Bronchial epithelial cell (primary cell): ENCODE measurements around the gene HAVCR2. TPM values are rescaled to one million over a fixed set of nuclear protein-coding genes. Genes with fewer than 3 reads are reported as not detected.

Source experiments
- DNase-seq: peaks from one replicate; pipeline ENCODE4 v3.0.0-alpha.2; 2010; ENCODE audit warnings: low read depth
- FAIRE-seq: peaks from 2 replicates; lab custom pipeline; 2011; peaks lifted over from hg19 to GRCh38; lab: Jason Lieb, UNC
- H3K27me3 ChIP-seq: 2 replicates; pipeline ENCODE4 v1.5.1; 2011; ENCODE audit warnings: low read length; ENCODE audit not compliant: control insufficient read depth, insufficient read depth
- H3K36me3 ChIP-seq: 2 replicates; pipeline ENCODE4 v1.5.1; 2011; ENCODE audit warnings: low read length; ENCODE audit not compliant: control insufficient read depth, insufficient read depth
- H3K4me3 ChIP-seq: 2 replicates; pipeline ENCODE4 v1.5.1; 2011; ENCODE audit warnings: mild to moderate bottlenecking, low read depth, low read length, control low read depth
- total RNA-seq: library from RNA; depleted of rRNA; stranded (reverse); fragments of >200 nt; gene quantifications from 2 replicates; pipeline ENCODE4 v1.2.1, GENCODE V29; 2014
- TF ChIP-seq, protein P1 (sequence below): IDR thresholded peaks from 2 replicates; pipeline ENCODE4 v1.5.1; 2011; ENCODE audit warnings: mild to moderate bottlenecking, moderate library complexity, low read length, control low read depth, inconsistent platforms; ENCODE audit not compliant: insufficient read depth, severe bottlenecking

HAVCR2 gene
- total RNA-seq, 1 donor from 2014 or later, result 0.53 TPM

DNA sequence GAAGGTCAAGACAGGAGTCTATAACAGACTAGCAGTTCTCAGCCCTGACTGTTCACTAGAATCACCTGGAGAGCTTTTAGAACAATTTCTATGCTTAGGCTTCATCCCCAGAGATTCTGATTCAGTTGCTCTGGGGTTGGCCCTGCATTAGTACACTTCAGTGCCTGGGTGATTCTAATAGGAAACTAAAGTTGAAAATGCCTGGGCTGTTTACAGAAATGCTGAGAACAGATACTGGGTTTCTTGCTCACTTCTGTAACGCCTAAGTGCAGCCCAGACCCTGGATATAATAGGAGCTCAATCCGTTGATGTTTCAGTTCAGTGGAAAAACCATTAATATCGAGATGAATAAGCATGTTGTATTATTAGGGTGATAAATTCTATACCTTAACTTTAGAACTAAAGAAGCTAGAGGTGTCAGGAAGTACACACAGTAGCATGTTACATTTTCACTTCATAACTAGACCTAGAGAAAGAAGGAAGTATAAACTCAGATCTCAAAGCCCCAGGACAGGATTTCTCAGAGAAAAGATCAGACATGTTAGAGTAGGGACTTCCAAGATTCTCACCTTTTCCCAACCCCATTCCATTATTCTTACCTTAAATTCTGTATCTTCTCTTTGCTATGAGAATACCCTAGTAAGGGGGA, 20.4 kb downstream of the HAVCR2 start:
- TF ChIP-seq, protein P1, sequence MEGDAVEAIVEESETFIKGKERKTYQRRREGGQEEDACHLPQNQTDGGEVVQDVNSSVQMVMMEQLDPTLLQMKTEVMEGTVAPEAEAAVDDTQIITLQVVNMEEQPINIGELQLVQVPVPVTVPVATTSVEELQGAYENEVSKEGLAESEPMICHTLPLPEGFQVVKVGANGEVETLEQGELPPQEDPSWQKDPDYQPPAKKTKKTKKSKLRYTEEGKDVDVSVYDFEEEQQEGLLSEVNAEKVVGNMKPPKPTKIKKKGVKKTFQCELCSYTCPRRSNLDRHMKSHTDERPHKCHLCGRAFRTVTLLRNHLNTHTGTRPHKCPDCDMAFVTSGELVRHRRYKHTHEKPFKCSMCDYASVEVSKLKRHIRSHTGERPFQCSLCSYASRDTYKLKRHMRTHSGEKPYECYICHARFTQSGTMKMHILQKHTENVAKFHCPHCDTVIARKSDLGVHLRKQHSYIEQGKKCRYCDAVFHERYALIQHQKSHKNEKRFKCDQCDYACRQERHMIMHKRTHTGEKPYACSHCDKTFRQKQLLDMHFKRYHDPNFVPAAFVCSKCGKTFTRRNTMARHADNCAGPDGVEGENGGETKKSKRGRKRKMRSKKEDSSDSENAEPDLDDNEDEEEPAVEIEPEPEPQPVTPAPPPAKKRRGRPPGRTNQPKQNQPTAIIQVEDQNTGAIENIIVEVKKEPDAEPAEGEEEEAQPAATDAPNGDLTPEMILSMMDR, result no peak
- no peak for FAIRE-seq
- no peak overlapping the region for H3K4me3 ChIP-seq
- DNase-seq, result no peak
- no peaks in the 10 kb centered on the region for H3K36me3 ChIP-seq
- no peaks in the 10 kb centered on the region for H3K27me3 ChIP-seq

DNA sequence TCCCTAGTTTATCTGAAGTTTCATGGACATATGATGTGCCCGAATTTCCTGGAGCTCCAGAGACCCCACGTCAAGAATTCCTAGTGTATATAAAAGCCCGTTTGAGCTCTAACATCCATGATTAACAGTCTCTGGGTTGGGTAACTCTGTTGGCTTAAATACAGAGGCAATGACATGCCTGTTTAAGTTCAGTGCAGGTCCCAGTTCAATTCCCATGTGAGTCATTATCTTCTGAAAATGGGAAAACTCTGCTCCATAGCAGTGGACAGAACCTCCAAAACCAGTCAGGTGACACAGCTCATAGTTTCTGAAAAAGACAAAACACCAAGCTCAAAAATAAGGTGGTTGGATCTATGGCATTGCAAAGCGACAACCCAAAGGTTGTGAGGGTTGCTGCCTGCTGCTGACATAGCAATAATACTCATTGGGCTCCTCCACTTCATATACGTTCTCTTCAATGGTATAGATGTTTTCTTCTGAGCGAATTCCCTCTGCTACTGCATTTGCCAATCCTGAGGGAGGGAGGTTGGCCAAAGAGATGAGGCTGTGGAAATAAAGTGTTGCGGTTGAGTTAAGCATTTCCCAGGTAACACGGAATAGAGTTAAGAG, 22.0 kb downstream of the HAVCR2 start:
- H3K36me3 ChIP-seq, result no peaks in the 10 kb centered on the region
- no peak overlapping the region for H3K4me3 ChIP-seq
- TF ChIP-seq, protein P1, result no peak
- FAIRE-seq (no peak), DNase-seq (no peak)
- no peaks in the 10 kb centered on the region for H3K27me3 ChIP-seq

DNA sequence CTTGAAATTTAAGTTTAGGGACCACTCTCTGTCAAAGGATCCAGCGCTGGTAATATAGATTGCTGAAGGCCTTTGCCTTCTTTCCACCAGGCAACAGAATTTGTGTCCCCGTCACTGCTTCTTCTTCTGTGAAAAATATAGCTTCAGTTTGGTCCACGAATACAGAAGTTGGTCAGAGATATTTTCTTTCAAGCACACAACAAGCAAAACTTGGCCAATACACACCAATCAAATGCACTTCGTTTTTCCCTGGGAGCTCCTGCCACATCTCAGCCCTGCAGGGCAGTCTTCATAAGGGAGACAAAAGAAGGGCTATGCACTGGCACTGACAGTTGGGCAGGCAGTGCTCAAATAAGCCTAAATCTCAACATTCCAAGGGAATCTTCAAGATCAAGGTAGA, 22.9 kb downstream of the HAVCR2 start:
- FAIRE-seq, result no peak
- H3K36me3 ChIP-seq, result no peaks in the 10 kb centered on the region
- TF ChIP-seq, protein P1, result no peak
- DNase-seq, result no peak
- H3K4me3 ChIP-seq, result no peak overlapping the region
- H3K27me3 ChIP-seq, result no peaks in the 10 kb centered on the region

DNA sequence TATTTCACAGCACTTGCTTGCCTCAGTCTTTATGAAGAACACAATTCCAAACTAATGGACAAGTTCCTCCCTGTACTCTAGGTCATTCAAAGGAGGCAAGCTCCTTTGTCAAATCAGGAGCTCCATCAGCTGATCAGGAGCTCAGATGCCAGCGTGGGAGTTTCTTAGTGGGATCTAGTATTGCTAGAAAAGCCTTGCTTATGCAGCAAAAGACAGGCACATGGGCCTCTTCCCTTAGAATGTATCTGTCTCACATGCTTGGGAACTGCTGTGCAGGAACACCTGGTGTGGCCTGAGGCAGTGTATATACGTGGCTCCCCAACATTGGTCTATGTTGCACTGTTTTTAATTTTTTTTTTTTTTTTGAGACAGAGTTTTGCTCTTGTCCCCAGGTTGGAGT, 28.6 kb downstream of the HAVCR2 start:
- TF ChIP-seq, protein P1, result no peak
- DNase-seq, result no peak
- no peaks in the 10 kb centered on the region for H3K36me3 ChIP-seq
- no peak for FAIRE-seq
- H3K4me3 ChIP-seq, result no peak overlapping the region
- H3K27me3 ChIP-seq, result no peaks in the 10 kb centered on the region

DNA sequence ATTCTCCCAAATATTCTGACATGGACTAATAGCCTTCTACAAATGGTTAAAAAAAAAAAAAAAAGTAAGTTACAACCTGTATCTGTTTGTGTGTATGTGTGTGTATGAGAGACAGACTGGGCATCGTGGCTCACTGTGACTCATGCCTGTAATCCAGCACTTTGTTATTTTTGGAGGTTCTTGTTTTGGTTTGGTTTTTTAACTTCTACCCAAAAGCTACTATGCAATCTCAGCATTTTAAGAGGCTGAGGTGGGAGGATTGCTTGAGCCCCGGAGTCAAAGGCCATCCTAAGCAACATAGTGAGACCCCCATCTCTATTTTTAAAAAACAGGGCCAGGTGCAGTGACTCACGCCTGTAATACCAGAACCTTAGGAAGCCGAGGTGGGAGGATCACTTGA, 32.3 kb downstream of the HAVCR2 start:
- Histone ChIP-seq H3K36me3 (no peaks in the 10 kb centered on the region), H3K27me3 (no peaks in the 10 kb centered on the region), H3K4me3 (no peak overlapping the region)
- no peak for FAIRE-seq
- TF ChIP-seq, protein P1, result no peak
- no peak for DNase-seq
